GM19351 (cell line): Measurements from ENCODE around the gene ARHGAP42.

Experiments used
- ATAC-seq: cut with Tn5 transposase; IDR thresholded peaks from one replicate; pipeline ENCODE4 v1.9.1; 2021; ENCODE audit warnings: mild to moderate bottlenecking, moderate library complexity; ENCODE audit not compliant: unreplicated experiment

The ARHGAP42 gene

DNA sequence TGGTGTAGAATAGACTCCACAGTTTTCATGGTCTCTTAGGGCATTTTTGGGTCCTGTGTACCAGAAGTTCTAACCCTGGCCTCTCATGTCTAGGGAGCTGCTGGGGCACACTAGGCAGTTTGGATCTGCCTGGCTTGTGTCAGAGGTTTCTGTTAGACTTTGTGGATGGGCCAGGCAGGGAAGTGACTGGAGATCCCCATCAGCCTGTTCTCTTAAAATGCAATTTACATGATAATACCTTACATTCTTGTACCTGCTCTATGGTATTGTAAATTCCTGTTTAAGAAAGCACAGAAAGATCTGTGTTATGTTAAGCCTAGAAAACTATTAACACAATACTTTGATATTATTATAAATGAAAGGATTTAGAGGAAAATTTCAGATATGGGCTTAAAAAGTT lies 104.0 kb downstream of the ARHGAP42 start:
- no peak for ATAC-seq

DNA sequence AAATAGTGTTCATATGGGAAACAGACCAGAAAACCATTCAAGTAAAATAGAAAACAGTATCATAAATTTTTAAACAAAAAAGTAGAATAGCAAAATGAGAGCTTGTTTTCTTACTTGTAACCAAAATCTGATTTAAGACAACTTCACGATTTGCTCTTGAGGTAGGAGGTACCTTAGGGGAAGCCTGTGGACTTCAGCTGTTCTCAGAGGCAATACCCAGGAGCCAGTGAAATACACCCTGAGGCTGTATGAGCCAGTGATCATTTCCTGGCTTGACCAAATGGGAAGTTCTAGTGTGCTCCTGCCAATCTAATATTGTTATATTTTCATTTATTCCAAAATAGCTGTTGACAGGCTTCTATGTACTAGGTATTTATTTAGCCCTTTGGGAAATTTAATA lies 104.8 kb downstream of the ARHGAP42 start:
- ATAC-seq, result no peak

DNA sequence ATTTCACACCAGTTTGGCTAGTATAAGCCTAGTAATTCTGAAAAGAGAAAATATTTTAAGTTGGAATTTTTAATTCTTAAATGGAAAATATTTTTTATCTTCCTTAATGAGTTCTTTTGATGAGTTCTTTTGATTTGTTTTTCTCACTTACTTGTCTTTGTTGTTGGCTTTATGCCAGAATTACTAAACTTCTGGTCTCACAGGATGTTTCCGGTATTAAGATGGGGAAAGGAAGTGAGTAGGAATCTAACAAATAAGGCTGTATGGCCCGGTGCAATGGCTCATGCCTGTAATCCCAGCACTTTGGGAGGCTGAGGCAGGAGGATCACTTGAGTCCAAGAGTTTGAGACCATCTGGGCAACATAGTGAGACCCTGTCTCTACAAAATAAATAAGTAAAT lies 106.4 kb downstream of the ARHGAP42 start:
- ATAC-seq, result no peak

DNA sequence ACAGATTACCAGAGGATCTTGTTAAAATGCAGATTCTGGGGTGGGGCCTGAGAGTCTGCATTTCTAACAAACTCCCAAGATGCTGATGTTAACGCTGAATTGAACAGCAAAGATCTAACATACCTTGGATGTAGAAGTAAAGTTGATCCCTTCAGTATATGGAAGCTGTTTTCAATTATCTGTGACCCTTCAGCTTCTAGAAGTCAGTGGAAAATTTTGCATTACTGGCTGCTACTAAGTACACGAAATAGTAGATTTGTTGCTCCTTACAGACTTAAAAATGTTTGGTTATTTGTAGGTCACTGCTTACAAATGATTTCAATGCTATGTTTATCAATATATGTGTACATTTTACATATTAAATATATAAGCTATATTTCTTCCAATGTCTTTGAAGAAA lies 107.4 kb downstream of the ARHGAP42 start:
- ATAC-seq, result no peak

DNA sequence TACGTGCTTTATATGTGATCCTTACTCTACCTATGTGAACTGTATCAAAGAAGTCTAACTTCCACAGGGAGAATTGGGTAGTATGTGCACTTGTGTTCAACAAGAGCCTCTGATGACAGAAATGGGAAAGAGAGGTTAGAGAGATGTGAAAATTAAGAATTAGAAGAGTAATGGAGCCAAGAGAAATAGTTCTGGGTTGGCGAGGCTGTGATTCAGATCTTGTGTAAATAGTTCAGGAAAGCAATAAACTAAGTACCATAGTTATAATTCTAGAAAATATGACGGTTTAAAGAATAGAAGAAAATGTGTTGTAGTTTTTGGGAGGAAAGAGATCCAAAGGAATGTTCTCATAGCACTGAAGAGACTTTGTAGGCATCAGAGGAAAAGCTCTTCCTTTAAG lies 112.4 kb downstream of the ARHGAP42 start:
- no peak for ATAC-seq

DNA sequence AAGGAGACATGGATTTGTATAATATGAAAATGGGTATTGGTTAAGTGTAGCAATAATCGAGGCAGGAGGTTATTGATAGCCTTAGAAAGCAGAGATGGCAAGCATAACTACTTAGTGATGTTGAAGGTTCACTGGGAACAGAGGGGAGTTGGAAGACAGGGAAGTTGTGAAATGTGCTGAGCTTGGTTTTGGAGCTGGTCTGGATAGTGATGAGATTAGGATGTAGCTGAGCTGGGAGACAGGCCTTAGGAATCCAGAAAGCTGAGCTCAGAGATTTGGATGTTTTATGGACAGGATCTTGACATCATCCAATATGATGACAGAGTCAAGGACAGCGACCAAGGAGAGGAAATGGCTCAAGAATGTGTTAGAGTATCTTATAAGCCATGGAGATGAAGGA lies 113.1 kb downstream of the ARHGAP42 start:
- no peak for ATAC-seq

DNA sequence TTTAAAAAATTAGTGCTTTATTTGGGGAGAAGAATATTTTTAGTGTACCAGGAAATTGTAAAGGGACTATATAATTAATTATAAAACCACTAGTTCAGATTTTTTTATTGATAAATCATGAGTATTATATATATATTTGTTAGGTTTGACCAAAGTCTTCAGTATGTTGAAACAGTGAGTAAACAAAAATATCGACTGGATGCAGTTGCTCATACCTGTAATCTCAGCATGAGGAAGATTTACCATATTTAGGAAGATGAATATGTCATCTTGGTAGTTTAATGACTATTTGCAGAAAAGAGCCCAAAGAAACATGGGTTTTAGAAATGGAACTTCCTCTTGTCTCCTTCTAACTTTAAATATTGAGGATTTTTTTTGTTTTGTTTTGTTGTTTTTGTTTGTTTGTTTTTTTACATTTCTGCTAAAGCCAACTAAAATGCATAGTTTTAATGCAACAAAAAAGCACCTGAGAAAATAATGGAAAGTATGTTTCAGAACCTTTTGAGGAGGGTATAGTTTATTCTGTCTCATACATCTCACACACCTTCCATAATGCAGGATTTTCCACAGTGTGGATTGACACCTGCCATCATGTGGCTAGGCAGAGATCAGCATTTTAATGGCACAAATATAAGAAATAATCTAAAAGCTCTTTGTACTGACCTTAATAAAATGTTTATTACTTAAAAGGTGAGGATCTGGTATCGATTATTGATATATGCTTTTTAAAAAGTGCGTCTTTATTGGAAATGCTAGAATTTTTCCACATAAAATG lies 114.3 kb downstream of the ARHGAP42 start:
- no peak for ATAC-seq

DNA sequence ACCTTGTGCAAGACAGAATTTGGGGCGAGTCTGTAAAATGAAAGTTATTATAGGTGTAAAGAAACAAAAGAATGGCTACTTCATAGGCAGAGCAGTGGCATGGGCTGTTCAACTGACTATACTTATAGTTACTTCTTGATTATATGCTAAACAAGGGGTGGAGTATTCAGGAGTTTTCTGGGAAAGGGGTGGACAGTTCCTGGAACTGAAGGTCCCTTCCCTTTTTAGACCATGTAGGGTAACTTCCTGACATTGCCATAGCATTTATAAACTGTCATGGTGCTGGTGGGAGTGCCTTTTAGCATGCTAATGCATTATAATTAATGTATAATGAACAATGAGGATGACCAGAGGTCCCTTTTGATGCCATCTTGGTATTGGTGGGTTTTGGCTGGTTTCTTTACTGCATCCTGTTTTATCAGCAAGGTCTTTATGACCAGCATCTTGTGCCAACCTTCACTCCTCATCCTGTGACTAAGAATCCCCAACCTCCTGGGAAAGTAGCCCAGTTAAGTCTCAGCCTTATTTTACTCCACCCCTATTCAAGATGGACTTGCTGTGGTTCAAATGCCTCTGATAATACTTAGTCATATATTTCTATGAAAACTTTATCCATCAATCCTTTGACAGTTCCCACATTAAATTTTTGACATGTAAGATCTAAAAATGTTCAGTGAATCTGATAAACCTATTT lies 118.6 kb downstream of the ARHGAP42 start:
- no peak for ATAC-seq

DNA sequence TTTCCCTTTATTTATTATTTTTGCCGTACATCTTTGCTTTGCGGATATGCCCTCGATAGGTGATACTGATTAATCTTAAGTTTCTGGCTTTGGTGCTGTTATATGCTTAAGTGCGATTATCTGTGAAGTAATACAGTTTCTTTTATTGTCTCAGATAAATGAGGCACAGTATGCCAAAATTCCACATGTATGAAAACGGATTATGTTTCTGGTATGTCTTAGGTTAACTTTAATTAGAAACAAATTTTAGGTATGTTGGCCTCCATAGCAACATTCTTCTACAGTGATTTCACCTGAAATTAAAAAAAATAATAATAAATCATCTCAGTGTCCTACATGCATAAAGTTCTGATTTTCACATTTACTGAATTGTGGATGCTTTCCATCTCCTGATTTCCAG lies 119.2 kb downstream of the ARHGAP42 start:
- no peak for ATAC-seq

DNA sequence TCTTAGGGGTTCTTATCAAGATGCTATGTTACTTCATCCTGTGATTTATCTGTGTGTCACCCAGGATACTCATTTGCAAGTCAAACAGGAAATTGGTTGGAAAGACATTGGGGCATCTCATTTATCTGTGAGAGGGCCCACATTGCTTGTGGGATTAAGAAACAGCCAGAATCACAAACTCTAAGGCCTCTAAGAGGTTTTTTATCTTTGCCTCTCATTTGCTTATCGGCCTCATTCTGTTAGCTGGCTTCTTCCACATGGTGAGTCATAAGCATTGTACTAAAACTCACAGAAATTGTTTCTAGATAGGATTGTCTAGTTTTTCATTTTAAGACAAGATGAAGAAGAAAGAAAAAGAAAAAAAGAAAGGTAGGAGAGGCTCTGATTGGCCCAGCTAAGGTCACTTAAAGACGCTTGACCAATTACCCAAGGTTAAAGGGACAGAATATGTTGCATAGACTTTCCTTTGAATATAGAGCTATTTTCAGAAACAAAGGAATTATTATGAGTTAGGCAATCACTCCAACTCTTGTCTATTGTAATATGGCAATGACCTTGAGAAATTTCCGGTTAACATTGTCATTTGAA lies 121.9 kb downstream of the ARHGAP42 start:
- no peak for ATAC-seq

DNA sequence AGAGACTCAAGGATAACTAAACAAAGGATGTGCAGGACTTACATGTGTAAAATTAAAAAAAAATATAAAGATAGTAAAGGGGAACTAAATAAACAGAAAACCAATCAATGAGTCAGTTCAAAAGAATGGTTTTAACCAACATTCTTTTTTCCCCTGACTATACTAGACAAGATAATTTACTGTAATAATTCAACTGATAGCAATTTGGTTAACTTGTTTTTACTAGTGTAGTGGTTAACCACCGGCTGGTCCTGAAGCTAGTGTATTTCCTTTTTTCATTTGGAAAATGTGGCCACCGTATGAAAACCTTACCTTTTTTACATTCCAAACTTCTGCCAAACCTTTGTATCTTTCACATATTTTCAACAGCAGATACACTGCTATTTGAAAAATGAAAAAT lies 123.1 kb downstream of the ARHGAP42 start:
- peak; percentile 58 for ATAC-seq

DNA sequence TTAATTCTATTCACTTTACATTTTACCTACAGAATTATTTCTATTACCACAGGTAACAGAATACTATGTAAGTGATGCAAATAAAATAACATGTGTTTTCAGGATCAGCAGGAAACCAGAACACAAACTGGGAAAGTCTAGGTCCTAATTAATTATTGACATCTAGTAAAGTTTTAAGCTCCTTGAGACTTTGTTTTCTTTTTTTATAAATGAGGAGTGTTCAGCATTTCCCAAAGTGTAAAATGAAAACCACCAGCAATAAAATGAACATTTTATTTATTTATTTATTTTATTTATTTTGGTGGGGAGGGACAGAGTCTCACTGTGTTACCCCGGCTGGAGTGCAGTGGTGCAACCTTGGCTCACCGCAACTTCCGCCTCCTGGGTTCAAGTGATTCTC lies 123.6 kb downstream of the ARHGAP42 start:
- ATAC-seq, result no peak

DNA sequence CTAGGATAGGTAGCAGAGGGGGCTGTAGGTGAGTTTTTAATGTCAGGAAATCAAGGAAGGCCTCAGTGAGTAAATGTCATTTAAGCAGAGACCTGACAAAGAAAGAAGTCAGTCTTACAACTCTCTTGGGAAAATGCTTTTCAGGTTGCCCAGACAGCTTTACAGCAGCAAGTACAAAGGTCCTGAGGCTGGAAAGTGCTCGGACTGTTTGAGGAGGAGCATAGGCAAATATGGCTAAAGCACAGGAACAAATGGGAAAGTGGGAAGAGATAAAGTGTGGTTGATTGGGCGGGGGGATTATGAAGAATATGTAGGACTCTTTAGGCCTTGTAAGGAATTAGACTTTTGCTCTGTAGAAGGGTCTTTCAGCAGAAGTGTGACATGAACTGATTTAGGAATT lies 125.4 kb downstream of the ARHGAP42 start:
- ATAC-seq, result no peak

DNA sequence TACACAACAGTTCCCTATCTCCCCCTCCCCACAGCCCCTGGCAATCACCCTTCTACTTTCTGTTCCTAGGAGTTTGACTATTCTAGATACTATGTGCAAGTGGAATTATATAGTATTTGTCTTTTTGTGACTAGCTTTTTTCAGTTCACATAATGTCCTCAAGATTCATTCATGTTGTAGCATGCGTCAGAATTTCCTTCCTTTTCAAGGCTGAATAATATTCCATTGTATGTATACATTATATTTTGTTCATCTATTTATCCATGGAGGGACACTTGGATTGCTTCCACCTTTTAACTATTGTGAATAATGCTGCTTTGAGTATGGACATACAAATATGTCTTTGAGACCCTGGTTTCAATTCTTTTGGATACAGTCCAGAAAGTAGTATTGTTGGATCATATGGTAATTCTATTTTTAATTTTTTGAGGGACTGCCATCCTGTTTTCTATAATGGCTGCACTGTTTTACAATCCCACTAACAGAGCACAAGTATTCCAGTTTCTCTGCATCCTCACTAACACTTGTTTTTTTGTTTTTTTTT lies 128.8 kb downstream of the ARHGAP42 start:
- ATAC-seq, result no peak

DNA sequence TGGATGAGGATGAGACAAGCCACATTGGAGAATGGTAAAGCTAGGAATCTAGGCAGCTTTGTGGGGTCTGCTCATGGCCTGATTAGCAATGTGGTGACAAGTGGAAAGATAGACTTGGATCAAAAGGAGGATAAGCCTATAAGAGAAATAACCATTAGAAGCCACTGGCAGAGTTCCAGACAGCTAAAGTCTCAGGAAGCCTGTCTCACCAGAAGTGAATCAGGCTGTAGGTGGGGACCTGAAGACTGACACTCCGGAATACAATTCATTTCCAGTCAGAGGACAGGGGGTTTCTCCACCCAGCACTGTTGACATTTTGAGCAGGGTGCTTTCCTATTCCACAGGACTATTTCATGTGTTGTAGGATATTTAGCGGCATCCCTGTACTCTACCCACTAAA lies 129.7 kb downstream of the ARHGAP42 start:
- no peak for ATAC-seq

DNA sequence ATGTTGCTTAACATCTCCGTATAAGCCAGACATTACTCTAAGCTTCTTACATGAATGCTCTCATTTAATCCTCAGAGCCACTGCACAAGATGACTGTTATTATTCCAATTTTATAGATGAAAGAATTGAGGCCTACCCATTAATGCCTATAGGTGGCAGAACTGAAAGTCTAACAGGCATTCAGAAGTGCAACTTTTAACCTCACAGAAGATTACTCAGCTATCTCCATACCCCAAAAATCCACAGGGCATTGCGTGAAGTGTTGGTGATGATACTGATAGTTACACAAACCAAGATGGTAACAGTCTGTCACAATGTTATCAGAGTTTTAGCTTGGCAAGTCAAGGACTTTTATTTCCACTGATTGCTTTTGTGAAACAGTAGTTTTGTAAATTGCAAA lies 130.5 kb downstream of the ARHGAP42 start:
- no peak for ATAC-seq

DNA sequence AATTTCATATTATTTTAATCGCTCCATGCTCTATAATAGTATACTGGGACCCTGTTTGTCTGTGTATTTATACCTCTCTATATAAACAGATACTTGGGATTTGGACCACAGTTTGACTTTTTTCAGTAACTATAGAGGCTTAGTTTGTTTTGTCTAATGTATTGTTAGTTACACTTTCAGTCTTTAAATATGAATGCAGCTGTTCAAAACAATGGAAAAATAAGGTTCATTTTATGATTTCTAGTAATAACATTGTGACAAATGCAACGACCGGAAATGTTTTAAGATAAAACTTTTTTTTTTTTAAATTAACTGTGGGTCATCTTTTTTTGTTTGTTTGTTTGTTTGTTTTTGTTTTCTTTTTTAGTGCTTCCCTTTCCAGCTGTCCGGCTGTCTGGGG lies 133.5 kb downstream of the ARHGAP42 start:
- ATAC-seq, result no peak

DNA sequence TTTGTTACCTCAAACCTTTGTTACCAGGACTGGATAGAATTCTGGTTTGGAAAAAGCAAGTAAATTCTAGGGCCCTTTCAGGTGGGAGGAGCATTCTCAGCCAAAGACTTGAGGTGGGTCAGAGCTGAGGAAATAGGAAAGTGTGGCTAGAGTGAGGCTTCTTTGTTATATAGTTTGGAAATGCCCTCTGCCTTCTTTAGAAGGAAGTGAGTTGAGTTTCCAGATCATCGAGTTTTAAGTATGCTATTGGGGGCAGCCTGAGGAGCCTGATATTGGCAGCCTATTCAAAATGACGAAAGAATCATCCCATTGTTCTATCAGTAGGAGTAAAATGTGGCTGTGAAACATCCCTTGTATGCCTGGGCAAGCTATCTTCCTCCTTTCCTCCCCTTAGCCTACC lies 134.1 kb downstream of the ARHGAP42 start:
- ATAC-seq, result no peak

DNA sequence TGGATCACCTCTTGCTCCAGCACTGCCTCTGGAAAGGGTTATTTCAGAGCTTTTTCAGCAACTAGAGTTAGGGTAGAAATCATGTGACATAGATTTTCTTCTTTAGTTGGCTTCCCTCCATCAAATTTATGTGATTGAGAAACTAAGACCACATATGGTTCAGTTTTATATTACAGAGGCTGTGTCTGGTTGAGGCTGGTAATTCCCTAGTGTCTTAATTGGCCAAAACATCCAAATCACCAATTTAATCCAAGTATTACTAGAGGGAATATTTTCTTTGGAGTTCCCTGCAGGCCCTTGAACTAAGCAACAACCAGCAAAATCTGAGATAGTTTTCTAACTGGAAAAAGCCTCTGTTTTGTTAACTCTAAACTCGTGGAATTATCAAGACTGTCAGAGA lies 136.3 kb downstream of the ARHGAP42 start:
- ATAC-seq, result no peak

DNA sequence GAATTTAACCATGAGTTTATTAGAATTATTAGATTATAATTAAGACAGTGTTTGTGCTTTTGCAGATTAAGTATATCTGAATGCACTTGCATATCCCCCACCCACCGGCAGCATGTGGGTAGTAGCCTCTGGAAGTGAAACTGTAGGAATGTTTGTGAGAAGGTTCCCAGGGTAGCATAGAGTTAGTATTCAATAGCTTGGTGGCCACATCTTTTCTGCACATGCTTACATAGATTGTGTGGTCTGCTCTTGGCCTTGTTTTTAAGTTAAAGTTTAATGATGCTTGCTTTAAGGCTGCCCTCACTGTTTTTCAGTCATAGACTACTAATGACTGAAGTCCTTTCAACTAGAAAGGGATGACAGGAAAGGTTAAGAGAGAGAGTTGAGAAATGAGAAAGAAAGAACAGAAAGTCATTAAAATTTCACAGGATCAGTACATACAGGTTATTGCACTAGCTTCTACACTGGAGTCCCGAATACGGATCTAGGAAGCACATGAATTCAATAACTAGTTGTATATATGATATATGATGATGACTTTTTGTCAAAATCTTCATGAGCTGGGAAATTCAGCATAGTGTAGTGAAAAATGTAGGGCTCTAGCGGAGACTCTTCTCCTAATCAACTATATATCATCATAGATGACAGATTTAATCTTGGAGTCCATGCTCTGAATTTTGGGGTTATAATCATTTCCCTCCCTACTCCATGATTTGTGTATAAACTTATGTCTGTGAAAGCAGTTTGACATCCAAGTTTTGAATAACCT lies 137.1 kb downstream of the ARHGAP42 start:
- no peak for ATAC-seq

DNA sequence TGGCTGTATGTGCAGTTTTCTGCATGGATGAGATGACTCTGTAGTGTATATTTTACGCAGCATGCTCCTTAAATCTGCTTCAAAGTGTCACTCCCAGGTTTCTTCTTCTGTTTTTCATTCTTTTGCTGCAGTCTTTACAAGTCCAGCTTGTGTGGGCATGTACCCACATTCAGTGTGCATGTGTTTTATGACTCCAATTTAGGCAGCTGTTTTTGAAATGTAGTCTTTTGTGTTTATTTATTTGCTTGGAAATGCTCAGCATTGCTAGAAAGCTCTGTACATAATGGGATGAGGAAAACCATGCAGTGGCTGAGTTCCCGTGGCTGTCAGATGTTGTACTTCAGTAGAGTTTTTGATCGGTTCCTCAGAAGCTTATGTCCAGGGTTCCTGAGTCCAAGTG lies 138.5 kb downstream of the ARHGAP42 start:
- ATAC-seq, result no peak
